ENCODE results near the gene PSD.

The PSD gene

GRCh38 chr10:102432162-102432950 lies 13.8 kb upstream of the PSD start, which contains the start of gene CUEDC2:
Gene CUEDC2 (minus strand): TSS chr10:102432574. CDS start chr10:102425188, 7,386 bp downstream.
- H3K4me1 Mint-ChIP-seq (ENCODE audit: low read depth): peaks cover 49% of the 10 kb centered on the region
- no peaks in the 10 kb centered on the region for H3K9me3 Mint-ChIP-seq
- H3K4me3 Mint-ChIP-seq: peak within 1 kb of the TSS; percentile 94
- peak within 1 kb of the TSS; percentile 97 for H3K27ac Mint-ChIP-seq
- H3K27me3 Mint-ChIP-seq: no peaks in the 10 kb centered on the region
- peaks cover 29% of the 10 kb centered on the region for H3K36me3 Mint-ChIP-seq (ENCODE audit: low read depth)
- DNase-seq: peak; percentile 100

- Mint-ChIP-seq H3K36me3 (ENCODE audit: low read depth) (peaks cover 29% of the 10 kb centered on the region), H3K27ac (peak overlapping the region; percentile 97), H3K4me1 (ENCODE audit: low read depth) (peaks cover 52% of the 10 kb centered on the region), H3K9me3 (no peaks in the 10 kb centered on the region), H3K4me3 (peak overlapping the region; percentile 94), H3K27me3 (no peaks in the 10 kb centered on the region)
- DNase-seq: peak; percentile 47
Measured at GRCh38 chr10:102431452-102432124, 13.0 kb upstream of the PSD start.

- Mint-ChIP-seq H3K36me3 (ENCODE audit: low read depth) (peaks cover 34% of the 10 kb centered on the region), H3K9me3 (no peaks in the 10 kb centered on the region), H3K27me3 (no peaks in the 10 kb centered on the region), H3K4me3 (no peak overlapping the region), H3K4me1 (ENCODE audit: low read depth) (peaks cover 42% of the 10 kb centered on the region), H3K27ac (no peak overlapping the region)
- DNase-seq: no peak
Measured at GRCh38 chr10:102429468-102429867, 10.9 kb upstream of the PSD start.

- Mint-ChIP-seq H3K4me1 (ENCODE audit: low read depth) (peaks cover 43% of the 10 kb centered on the region), H3K36me3 (ENCODE audit: low read depth) (peaks cover 54% of the 10 kb centered on the region), H3K27ac (peak overlapping the region; percentile 62), H3K4me3 (no peak overlapping the region), H3K9me3 (no peaks in the 10 kb centered on the region), H3K27me3 (no peaks in the 10 kb centered on the region)
- no peak for DNase-seq
Measured at GRCh38 chr10:102426803-102427287, 8.3 kb upstream of the PSD start.

GRCh38 chr10:102425444-102425843 lies 6.9 kb upstream of the PSD start:
- no peak overlapping the region for H3K4me3 Mint-ChIP-seq
- peaks cover 52% of the 10 kb centered on the region for H3K36me3 Mint-ChIP-seq (ENCODE audit: low read depth)
- peak overlapping the region; percentile 38 for H3K27ac Mint-ChIP-seq
- no peaks in the 10 kb centered on the region for H3K9me3 Mint-ChIP-seq
- H3K4me1 Mint-ChIP-seq (ENCODE audit: low read depth): peaks cover 42% of the 10 kb centered on the region
- H3K27me3 Mint-ChIP-seq: no peaks in the 10 kb centered on the region
- no peak for DNase-seq

GRCh38 chr10:102424916-102425315 lies 6.3 kb upstream of the PSD start:
- no peak overlapping the region for H3K27ac Mint-ChIP-seq
- no peak overlapping the region for H3K4me3 Mint-ChIP-seq
- H3K27me3 Mint-ChIP-seq: no peaks in the 10 kb centered on the region
- peaks cover 51% of the 10 kb centered on the region for H3K36me3 Mint-ChIP-seq (ENCODE audit: low read depth)
- peaks cover 47% of the 10 kb centered on the region for H3K4me1 Mint-ChIP-seq (ENCODE audit: low read depth)
- DNase-seq: no peak
- H3K9me3 Mint-ChIP-seq: no peaks in the 10 kb centered on the region

GRCh38 chr10:102424145-102424544 lies 5.6 kb upstream of the PSD start:
- no peak for DNase-seq
- peaks cover 55% of the 10 kb centered on the region for H3K4me1 Mint-ChIP-seq (ENCODE audit: low read depth)
- no peak overlapping the region for H3K4me3 Mint-ChIP-seq
- peaks cover 51% of the 10 kb centered on the region for H3K36me3 Mint-ChIP-seq (ENCODE audit: low read depth)
- no peak overlapping the region for H3K27ac Mint-ChIP-seq
- no peaks in the 10 kb centered on the region for H3K9me3 Mint-ChIP-seq
- H3K27me3 Mint-ChIP-seq: peaks cover under 1% of the 10 kb centered on the region

GRCh38 chr10:102423372-102423968 lies 4.9 kb upstream of the PSD start:
- Mint-ChIP-seq H3K27me3 (peaks cover 5% of the 10 kb centered on the region), H3K4me3 (peak overlapping the region; percentile 10), H3K4me1 (ENCODE audit: low read depth) (peaks cover 59% of the 10 kb centered on the region), H3K9me3 (no peaks in the 10 kb centered on the region), H3K27ac (peak overlapping the region; percentile 57), H3K36me3 (ENCODE audit: low read depth) (peaks cover 51% of the 10 kb centered on the region)
- no peak for DNase-seq

GRCh38 chr10:102422545-102423129 lies 4.1 kb upstream of the PSD start:
- Mint-ChIP-seq H3K4me3 (peak overlapping the region; percentile 93), H3K9me3 (no peaks in the 10 kb centered on the region), H3K36me3 (ENCODE audit: low read depth) (peaks cover 51% of the 10 kb centered on the region), H3K4me1 (ENCODE audit: low read depth) (peaks cover 61% of the 10 kb centered on the region), H3K27ac (peak overlapping the region; percentile 83), H3K27me3 (peaks cover 14% of the 10 kb centered on the region)
- peak; percentile 74 for DNase-seq

GRCh38 chr10:102421757-102422512 lies 3.4 kb upstream of the PSD start:
- Mint-ChIP-seq H3K27ac (peak overlapping the region; percentile 98), H3K4me3 (peak overlapping the region; percentile 93), H3K9me3 (no peaks in the 10 kb centered on the region), H3K4me1 (ENCODE audit: low read depth) (peaks cover 54% of the 10 kb centered on the region), H3K36me3 (ENCODE audit: low read depth) (peaks cover 49% of the 10 kb centered on the region), H3K27me3 (peaks cover 20% of the 10 kb centered on the region)
- DNase-seq: no peak

GRCh38 chr10:102421507-102421756 lies 2.8 kb upstream of the PSD start:
- peaks cover 49% of the 10 kb centered on the region for H3K4me1 Mint-ChIP-seq (ENCODE audit: low read depth)
- H3K4me3 Mint-ChIP-seq: peak overlapping the region; percentile 93
- peak overlapping the region; percentile 98 for H3K27ac Mint-ChIP-seq
- peaks cover 21% of the 10 kb centered on the region for H3K27me3 Mint-ChIP-seq
- no peaks in the 10 kb centered on the region for H3K9me3 Mint-ChIP-seq
- DNase-seq: no peak
- peaks cover 45% of the 10 kb centered on the region for H3K36me3 Mint-ChIP-seq (ENCODE audit: low read depth)

GRCh38 chr10:102420714-102421506 lies 2.3 kb upstream of the PSD start, which contains the start of gene FBXL15:
Gene FBXL15 (plus strand): TSS chr10:102420836. CDS start chr10:102421130, 294 bp downstream.
- H3K36me3 Mint-ChIP-seq (ENCODE audit: low read depth): peaks cover 41% of the 10 kb centered on the region
- H3K27ac Mint-ChIP-seq: peak within 1 kb of the TSS; percentile 98
- DNase-seq: peak; percentile 98
- H3K4me3 Mint-ChIP-seq: peak within 1 kb of the TSS; percentile 93
- H3K9me3 Mint-ChIP-seq: no peaks in the 10 kb centered on the region
- peaks cover 44% of the 10 kb centered on the region for H3K4me1 Mint-ChIP-seq (ENCODE audit: low read depth)
- H3K27me3 Mint-ChIP-seq: peaks cover 26% of the 10 kb centered on the region

- H3K36me3 Mint-ChIP-seq (ENCODE audit: low read depth): peaks cover 37% of the 10 kb centered on the region
- peak overlapping the region; percentile 93 for H3K4me3 Mint-ChIP-seq
- H3K27me3 Mint-ChIP-seq: peaks cover 32% of the 10 kb centered on the region
- H3K9me3 Mint-ChIP-seq: no peaks in the 10 kb centered on the region
- H3K27ac Mint-ChIP-seq: peak overlapping the region; percentile 98
- peaks cover 41% of the 10 kb centered on the region for H3K4me1 Mint-ChIP-seq (ENCODE audit: low read depth)
- no peak for DNase-seq
Measured at GRCh38 chr10:102420181-102420713, 1.7 kb upstream of the PSD start.
